NCI-H2196 treated with DMSO at 0.1 percent for 48 hours (cell line): ENCODE data around the gene MYCN.
"Not testable (repeated sequence)": the region's sequence is repeated elsewhere in the genome, so short reads cannot be mapped to it uniquely, and the experiment has no call there.

Experiments used
- DNase-seq: peaks from one replicate; lab custom pipeline; 2025; ENCODE audit not compliant: unreplicated experiment; lab: John Stamatoyannopoulos, UW

Gene MYCN

GRCh38 chr2:15942711-15943345, 2.5 kb downstream of the MYCN start:
- DNase-seq = no peak

- DNase-seq = no peak
Observed at GRCh38 chr2:15943378-15944280, 3.3 kb downstream of the MYCN start.

- DNase-seq = no peak
Observed at GRCh38 chr2:15944325-15945017, 4.1 kb downstream of the MYCN start.

GRCh38 chr2:15945909-15946705, 5.8 kb downstream of the MYCN start:
- DNase-seq = no peak

- no peak for DNase-seq
Observed at GRCh38 chr2:15946983-15947382, 6.6 kb downstream of the MYCN start.

- no peak for DNase-seq
Observed at GRCh38 chr2:15947431-15947830, 7.1 kb downstream of the MYCN start.

- no peak for DNase-seq
Observed at GRCh38 chr2:15948704-15948957, 8.3 kb downstream of the MYCN start.

GRCh38 chr2:15949126-15949525, 8.8 kb downstream of the MYCN start:
- DNase-seq = no peak

GRCh38 chr2:15949551-15949950, 9.2 kb downstream of the MYCN start:
- DNase-seq = no peak

GRCh38 chr2:15950088-15950952, 10.0 kb downstream of the MYCN start:
- no peak for DNase-seq

- not testable (repeated sequence) for DNase-seq
Observed at GRCh38 chr2:15951936-15952335, 11.6 kb downstream of the MYCN start.

- no peak for DNase-seq
Observed at GRCh38 chr2:15952451-15953146, 12.2 kb downstream of the MYCN start.

GRCh38 chr2:15953147-15953630, 12.8 kb downstream of the MYCN start:
- DNase-seq = no peak

GRCh38 chr2:15953891-15954680, 13.7 kb downstream of the MYCN start:
- DNase-seq = no peak

- no peak for DNase-seq
Observed at GRCh38 chr2:15954761-15955160, 14.4 kb downstream of the MYCN start.

- no peak for DNase-seq
Observed at GRCh38 chr2:15955232-15955988, 15.1 kb downstream of the MYCN start.

- no peak for DNase-seq
Observed at GRCh38 chr2:15956230-15956629, 15.9 kb downstream of the MYCN start.
